Thoracic aorta (tissue), 2 donors: ENCODE measurements around the gene FCN1. TPM values are rescaled to one million over a fixed set of nuclear protein-coding genes. Genes with fewer than 3 reads are reported as not detected.

Experiments
- ATAC-seq: fragments of 150-250 bp; one replicate; pipeline ENCODE4 v1.8.0; 2017; ENCODE audit warnings: low read depth; ENCODE audit not compliant: insufficient number of reproducible peaks, low FRiP score
- DNase-seq: peaks from one replicate; pipeline ENCODE4 v3.0.0-alpha.2; 2020; ENCODE audit warnings: low spot score
- H3K27ac ChIP-seq, 2 donors: fragments of 200-600 bp; sonication (generic); 1 replicate in 1 of 2; 2 replicates in 1 of 2; pipeline ENCODE4 v1.5.1; 2016; ENCODE audit warnings: mild to moderate bottlenecking in 2 of 2, moderate library complexity in 2 of 2
- H3K27me3 ChIP-seq: fragments of 200-600 bp; sonication (generic); replicated peaks from 2 replicates; pipeline ENCODE4 v1.6.0; 2016; ENCODE audit warnings: mild to moderate bottlenecking; ENCODE audit not compliant: insufficient read depth
- H3K36me3 ChIP-seq: fragments of 200-600 bp; sonication (generic); one replicate; pipeline ENCODE4 v1.5.1; 2016
- H3K4me1 ChIP-seq, 2 donors: fragments of 200-600 bp; sonication (generic); 1 replicate in 1 of 2; 2 replicates in 1 of 2; pipeline versions ENCODE4 v1.5.1 to v1.6.0; 2016; ENCODE audit warnings: low read depth in 2 of 2, mild to moderate bottlenecking in 1 of 2; ENCODE audit not compliant: control insufficient read depth in 1 of 2
- H3K4me3 ChIP-seq: fragments of 200-600 bp; sonication (generic); 2 replicates; pipeline ENCODE4 v1.5.1; 2016; ENCODE audit warnings: mild to moderate bottlenecking
- H3K9me3 ChIP-seq: fragments of 200-600 bp; sonication (generic); 2 replicates; pipeline ENCODE4 v1.5.1; 2016
- total RNA-seq, 2 donors: library from RNA; depleted of rRNA; stranded (reverse); fragments of >200 nt; gene quantifications; one replicate each; pipeline versions ENCODE4 v1.1.0 to v1.2.3, GENCODE V29; 2016
- TF ChIP-seq, protein P1 (sequence below): fragments of 200-600 bp; sonication (generic); IDR thresholded peaks from one replicate; pipeline ENCODE4 v1.5.1; 2019; ENCODE audit warnings: antibody characterized with exemption

The FCN1 gene
- total RNA-seq, 2 donors from 2014 or later: 2.2 to 14.3 TPM

DNA sequence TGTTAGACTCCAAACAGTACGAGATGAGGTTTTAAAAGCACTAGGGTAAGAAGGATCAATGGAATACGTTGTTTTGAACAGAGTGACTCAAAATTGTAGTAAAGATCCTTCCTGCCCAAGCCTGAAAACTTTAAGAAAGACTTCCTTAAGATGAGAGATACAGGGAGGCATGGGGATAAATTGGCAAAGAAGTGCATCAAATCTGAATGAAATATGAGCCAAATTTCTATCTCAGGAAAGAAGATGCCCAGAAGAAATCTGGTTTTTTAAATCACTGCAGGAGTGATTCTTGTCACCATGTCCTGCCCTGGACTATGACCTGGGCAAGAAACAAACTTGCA, 22.2 kb downstream of the FCN1 start:
- H3K4me3 ChIP-seq: no peak overlapping the region
- DNase-seq (no peak), ATAC-seq (no peak)
- TF ChIP-seq, protein P1, sequence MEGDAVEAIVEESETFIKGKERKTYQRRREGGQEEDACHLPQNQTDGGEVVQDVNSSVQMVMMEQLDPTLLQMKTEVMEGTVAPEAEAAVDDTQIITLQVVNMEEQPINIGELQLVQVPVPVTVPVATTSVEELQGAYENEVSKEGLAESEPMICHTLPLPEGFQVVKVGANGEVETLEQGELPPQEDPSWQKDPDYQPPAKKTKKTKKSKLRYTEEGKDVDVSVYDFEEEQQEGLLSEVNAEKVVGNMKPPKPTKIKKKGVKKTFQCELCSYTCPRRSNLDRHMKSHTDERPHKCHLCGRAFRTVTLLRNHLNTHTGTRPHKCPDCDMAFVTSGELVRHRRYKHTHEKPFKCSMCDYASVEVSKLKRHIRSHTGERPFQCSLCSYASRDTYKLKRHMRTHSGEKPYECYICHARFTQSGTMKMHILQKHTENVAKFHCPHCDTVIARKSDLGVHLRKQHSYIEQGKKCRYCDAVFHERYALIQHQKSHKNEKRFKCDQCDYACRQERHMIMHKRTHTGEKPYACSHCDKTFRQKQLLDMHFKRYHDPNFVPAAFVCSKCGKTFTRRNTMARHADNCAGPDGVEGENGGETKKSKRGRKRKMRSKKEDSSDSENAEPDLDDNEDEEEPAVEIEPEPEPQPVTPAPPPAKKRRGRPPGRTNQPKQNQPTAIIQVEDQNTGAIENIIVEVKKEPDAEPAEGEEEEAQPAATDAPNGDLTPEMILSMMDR: no peak
- no peaks in the 10 kb centered on the region for H3K27me3 ChIP-seq
- H3K4me1 ChIP-seq: no peaks in the 10 kb centered on the region
- no peak overlapping the region for H3K27ac ChIP-seq
- H3K36me3 ChIP-seq: no peaks in the 10 kb centered on the region
- no peaks in the 10 kb centered on the region for H3K9me3 ChIP-seq

DNA sequence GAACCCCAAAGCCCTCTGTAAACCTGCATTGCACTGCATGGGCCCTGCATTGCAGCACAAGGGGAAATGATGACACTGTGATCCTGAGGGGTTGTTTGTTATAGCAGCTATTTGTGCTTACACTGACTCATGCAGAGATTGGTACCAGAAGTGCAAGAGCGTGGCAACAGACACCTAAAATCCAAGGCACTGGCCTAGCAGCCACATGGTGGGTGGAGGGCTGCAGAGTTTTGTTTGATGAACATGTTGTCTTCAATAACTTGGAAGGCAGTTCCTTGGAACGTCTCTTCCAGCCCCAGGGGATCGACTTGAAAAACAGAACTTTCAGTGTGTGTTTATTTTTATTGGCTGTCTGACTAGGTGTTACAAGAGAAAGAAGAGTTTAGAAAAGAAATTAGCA, 22.6 kb downstream of the FCN1 start:
- H3K27me3 ChIP-seq: no peaks in the 10 kb centered on the region
- H3K27ac ChIP-seq: no peak overlapping the region
- H3K36me3 ChIP-seq: no peaks in the 10 kb centered on the region
- H3K9me3 ChIP-seq: no peaks in the 10 kb centered on the region
- H3K4me1 ChIP-seq: no peaks in the 10 kb centered on the region
- no peak for ATAC-seq
- TF ChIP-seq, protein P1: no peak
- no peak for DNase-seq
- no peak overlapping the region for H3K4me3 ChIP-seq

DNA sequence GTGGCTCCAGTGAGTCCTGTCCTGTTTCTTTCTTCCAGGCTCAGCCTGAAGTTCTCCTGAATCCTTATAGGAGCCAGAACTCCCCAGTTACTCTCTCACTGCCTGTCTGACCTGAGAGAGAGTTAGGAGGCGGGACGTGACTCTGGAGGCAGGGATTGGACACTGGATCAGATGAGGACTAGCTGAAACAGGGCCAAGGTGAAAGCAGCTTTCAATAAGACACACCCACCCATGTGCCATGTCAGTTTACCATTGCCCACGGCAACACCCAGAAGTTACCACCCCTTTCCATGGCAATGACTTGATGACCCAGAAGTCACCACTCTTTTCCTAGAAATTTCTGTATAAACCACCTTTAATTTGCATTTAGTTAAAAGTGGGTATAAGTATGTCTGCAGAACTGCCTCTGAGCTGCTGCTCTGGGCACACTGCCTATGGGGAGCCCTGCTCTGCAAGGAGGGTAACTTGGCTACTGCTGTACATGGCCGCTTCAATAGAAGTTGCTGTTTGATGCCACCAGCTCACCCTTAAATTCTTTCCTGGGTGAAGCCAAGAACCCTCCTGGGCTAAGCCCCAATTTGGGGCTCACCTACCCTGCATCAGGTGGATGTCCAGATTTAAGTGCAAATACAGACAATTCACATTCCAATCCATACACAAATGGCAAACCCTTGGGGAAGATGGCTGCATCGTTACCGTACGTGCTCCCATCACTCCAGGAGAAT, 23.4 kb downstream of the FCN1 start:
- H3K36me3 ChIP-seq: no peaks in the 10 kb centered on the region
- TF ChIP-seq, protein P1: no peak
- no peak overlapping the region for H3K4me3 ChIP-seq
- H3K9me3 ChIP-seq: no peaks in the 10 kb centered on the region
- ATAC-seq (no peak), DNase-seq (no peak)
- H3K27ac ChIP-seq: no peak overlapping the region
- no peaks in the 10 kb centered on the region for H3K4me1 ChIP-seq
- no peaks in the 10 kb centered on the region for H3K27me3 ChIP-seq

DNA sequence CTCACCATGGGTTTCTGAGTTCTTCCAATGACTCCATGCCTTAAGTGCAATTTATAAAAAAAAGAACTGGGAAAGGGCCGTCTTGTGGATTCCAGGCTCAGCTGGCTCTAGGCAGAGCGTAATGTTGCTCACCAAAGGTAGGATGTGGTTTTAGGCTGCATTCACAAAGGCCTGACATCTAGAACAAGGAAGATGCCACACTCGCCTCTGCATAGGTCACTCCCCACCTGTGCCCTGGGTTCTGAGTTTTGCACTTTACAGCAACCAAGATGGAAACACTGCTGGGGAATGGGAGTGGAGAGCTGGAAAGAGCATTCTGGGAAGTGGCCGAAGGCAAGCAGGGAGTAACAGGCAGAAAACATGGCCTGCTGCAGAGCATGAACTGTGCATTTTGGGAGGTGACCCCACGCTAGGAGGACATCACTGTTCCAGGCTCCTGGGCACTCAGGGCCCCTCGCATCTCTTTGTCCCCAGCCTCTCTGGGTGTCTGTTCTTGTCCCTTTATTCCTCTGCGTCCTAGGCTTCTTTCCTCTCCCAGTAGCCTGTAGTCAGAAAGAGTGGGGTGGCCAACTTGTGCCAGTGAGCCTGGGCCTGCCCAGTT, 24.8 kb downstream of the FCN1 start:
- DNase-seq: no peak
- TF ChIP-seq, protein P1: no peak
- H3K36me3 ChIP-seq: no peaks in the 10 kb centered on the region

DNA sequence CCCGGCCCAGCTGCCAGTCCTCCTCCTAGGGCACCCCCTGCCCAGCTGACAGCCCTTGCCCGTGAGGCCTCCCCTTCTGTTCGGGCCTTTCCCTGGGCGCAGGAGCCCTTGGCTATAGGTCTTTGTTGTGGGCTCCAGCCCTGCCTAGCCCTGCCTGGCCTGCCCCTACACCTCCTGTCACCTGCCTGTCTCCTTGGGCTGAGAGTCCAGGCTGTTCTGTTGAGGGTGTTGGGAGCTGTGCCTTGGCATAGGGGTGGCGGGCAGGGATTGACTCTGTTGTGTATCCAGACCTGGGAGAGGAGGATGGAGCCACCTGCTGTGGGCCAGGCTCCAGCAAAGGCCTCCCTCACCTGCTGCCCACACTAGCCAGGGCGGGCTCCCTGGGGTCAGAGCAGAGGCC, 25.5 kb downstream of the FCN1 start:
- TF ChIP-seq, protein P1: no peak
- Histone ChIP-seq H3K27ac (no peak overlapping the region), H3K36me3 (no peaks in the 10 kb centered on the region), H3K4me1 (no peaks in the 10 kb centered on the region), H3K9me3 (no peaks in the 10 kb centered on the region), H3K4me3 (no peak overlapping the region), H3K27me3 (no peaks in the 10 kb centered on the region)
- DNase-seq (no peak), ATAC-seq (no peak)

More for the DNA sequence above, 24.8 kb downstream of the FCN1 start:
- ATAC-seq: no peak
- Histone ChIP-seq H3K4me1 (no peaks in the 10 kb centered on the region), H3K27me3 (no peaks in the 10 kb centered on the region), H3K9me3 (no peaks in the 10 kb centered on the region), H3K27ac (no peak overlapping the region), H3K4me3 (no peak overlapping the region)
